ENCODE data around the gene ACTN1.

ACTN1 gene

DNA sequence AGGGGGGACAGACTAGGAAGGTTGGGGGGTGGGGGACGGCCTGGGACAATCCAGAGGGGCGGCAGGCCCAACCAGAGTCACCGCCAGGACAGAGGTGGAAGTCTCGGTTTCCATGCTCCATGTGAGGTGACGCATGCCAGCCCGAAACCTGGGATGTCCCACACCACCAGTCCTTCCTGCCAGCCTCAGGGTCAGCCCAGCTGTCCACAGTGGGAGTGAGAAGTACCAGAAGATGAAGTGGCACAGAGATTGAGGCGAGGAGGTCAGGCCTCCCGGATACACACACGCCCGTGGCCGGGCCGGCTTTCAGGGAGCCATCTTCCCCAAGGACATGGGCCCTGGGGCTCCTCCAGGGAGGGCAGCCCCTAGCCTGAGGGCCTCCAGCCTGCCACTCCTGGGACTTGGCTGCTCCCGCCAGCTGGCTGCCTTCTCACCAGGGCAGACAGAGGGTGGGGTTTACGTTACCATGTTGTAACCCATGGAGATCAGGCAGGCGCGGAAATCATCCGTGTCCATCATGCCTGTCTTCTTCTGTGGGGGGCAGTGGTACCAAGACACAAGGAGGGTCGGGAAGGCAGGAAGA is 101.0 kb downstream of the ACTN1 start:
- TF ChIP-seq, protein P1, sequence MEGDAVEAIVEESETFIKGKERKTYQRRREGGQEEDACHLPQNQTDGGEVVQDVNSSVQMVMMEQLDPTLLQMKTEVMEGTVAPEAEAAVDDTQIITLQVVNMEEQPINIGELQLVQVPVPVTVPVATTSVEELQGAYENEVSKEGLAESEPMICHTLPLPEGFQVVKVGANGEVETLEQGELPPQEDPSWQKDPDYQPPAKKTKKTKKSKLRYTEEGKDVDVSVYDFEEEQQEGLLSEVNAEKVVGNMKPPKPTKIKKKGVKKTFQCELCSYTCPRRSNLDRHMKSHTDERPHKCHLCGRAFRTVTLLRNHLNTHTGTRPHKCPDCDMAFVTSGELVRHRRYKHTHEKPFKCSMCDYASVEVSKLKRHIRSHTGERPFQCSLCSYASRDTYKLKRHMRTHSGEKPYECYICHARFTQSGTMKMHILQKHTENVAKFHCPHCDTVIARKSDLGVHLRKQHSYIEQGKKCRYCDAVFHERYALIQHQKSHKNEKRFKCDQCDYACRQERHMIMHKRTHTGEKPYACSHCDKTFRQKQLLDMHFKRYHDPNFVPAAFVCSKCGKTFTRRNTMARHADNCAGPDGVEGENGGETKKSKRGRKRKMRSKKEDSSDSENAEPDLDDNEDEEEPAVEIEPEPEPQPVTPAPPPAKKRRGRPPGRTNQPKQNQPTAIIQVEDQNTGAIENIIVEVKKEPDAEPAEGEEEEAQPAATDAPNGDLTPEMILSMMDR (IDR thresholded peaks at IDR 0.05) = no peak

DNA sequence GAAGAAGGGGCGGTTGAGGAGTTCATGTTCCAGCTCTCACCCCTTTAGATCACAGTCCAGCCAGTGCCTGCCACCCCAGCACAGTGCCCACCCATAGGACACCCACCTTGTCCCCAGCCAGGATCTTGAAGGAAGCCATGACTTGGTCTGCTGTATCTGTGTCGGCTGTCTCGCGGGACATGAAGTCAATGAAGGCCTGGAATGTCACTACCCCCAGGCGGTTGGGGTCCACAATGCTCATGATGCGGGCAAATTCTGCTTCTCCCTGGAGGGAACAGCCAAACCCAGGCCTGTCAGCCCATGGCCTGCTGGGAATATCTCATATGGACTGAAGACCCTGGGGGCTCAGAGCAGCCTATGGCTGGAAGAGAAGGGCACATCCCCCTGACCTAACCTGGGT is 102.1 kb downstream of the ACTN1 start:
- TF ChIP-seq, protein P1 (IDR thresholded peaks at IDR 0.05) = no peak

DNA sequence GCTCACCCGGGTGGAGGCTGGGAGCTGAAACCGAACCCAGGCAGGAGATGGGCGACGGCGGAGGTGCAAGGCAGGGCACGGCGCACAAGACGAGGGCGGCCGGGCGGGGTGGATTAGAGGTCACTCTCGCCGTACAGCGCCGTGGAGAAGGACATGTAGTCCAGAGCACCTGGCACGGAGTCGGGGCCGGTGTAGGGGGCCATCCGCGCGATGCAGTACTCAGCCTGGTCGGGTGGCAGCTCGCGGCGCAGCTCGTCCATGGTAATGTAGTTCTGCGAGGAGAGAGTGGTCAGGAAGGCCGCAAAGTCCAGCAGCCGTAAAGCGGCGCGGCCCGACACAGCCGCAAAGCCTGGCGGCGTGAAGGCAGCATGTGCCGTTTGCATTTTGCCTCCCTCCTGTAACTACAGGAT is 104.4 kb downstream of the ACTN1 start:
- TF ChIP-seq, protein P1 (IDR thresholded peaks at IDR 0.05) = no peak

DNA sequence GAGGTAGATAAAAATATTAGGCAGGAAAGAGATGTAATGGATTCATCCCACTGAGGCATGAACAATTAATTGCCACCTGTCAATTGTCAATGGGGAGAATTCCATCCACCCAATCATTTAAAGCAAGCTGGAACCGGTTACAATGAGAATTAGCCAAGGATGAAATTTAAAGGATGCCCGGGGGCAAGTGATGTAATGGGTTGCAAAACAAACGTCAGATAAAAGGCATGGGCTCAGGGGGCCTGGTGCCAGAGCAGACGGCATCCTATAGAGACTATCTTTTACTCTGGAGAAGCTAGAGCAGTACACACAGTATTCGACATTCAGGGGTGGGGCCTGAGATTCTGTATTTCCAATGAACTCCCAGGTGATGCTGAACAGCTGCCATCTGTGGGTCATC is 105.7 kb downstream of the ACTN1 start:
- TF ChIP-seq, protein P1 (IDR thresholded peaks at IDR 0.05) = no peak

DNA sequence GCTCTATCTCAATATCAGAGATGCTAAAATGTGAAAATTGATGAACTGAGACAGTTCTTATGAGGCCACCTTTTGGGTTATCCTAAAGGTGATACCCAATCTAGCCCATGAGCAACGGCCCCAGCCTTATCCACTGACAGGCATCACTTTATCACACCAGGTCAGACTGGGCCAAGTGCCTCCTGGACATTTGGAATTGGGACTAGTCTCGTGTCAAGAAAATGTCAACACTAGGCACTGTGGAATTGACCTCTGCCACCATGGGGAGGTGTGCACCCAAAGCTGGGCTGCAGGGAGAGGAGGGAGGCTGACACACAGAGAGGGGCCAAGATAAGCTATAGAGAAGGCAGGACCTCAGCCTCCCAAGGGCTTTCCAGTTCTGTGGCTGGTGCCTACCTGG is 107.7 kb downstream of the ACTN1 start:
- TF ChIP-seq, protein P1 (IDR thresholded peaks at IDR 0.05) = no peak

DNA sequence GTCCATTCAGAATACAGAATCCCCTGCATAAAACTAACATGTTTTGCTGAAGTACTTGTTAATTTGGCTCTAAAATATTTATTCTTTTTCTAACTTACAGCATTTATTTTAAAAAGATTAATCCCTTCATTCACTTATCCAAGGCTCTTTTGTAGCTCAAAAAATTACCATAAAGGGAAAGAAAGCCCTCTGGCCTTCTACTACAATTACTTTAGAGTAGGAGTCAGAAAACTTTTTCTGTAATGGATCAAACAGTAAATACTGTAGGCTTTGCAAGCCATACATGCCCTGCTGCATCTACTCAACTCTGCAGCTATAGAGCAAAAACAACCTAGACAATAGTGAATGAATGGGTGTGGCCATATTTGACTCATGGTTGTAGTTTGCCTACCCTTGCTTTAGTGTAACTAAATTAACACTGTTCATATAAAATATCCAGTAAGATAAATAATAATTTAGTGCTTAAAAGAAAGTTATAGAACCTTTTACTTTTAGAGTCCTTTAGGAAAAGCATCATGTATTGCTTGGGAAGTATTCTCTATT is 112.0 kb downstream of the ACTN1 start:
- TF ChIP-seq, protein P1 (IDR thresholded peaks at IDR 0.05) = no peak

DNA sequence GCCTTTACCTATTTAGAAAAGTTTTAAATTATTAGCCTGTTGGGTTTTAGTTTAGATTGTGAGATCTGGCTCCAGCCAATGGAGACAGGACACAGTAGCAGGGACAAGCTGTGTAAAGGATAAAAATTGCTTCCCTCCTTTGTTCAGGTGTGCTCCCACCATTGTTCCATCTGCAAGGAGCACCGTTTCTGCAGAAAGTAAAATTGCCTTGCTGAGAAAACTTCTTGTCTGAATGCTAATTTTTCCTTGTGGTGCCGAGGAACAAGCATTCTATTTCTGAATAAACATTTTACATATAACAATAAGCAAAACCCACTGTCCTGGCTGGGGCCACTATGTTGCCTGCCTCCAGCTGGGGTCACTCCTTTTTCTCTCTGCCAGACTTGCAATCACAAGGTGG is 113.6 kb downstream of the ACTN1 start:
- TF ChIP-seq, protein P1 (IDR thresholded peaks at IDR 0.05) = no peak

DNA sequence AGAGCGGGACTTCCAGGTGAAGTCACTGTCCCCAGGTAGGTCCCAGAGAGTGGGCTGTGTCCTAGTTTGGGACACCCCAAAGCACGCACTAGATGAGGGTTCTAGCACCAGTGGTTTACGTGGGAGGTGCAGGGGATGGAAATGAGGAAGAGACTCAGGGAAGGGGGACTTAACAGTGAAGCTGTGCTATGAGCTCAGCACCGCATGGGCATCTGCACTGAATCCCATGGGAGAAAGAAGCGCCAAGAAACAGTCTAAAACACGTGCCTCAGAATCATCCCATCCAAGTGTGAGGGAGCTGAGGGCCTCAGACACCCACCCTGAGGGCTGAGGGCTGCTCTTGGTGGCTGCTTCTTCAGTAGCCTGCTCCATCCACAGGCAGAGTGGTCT is 114.7 kb downstream of the ACTN1 start:
- TF ChIP-seq, protein P1 (IDR thresholded peaks at IDR 0.05) = no peak
